ENCODE results near the gene NFE2L2. TPM values are rescaled to one million over a fixed set of nuclear protein-coding genes. Genes with fewer than 3 reads are reported as not detected.
"Not testable (repeated sequence)": the region's sequence is repeated elsewhere in the genome, so short reads cannot be mapped to it uniquely, and the experiment has no call there.

Gene NFE2L2
- polyA plus RNA-seq, 3 donors: 133 to 151 (median 146) TPM

GRCh38 chr2:177188482-177189469 is 75.8 kb downstream of the NFE2L2 start:
- DNase-seq (ENCODE audit: extremely low read depth in 1 of 11, low read depth in 9 of 11, low spot score in 4 of 11): no peak

- DNase-seq (ENCODE audit: extremely low read depth in 1 of 11, low read depth in 9 of 11, low spot score in 4 of 11): no peak
These were observed 76.8 kb downstream of the NFE2L2 start for GRCh38 chr2:177187631-177188312.

- not testable (repeated sequence) for DNase-seq (ENCODE audit: extremely low read depth in 1 of 11, low read depth in 9 of 11, low spot score in 4 of 11)
These were observed 78.5 kb downstream of the NFE2L2 start for GRCh38 chr2:177186038-177186437.

- no peak for DNase-seq (ENCODE audit: extremely low read depth in 1 of 11, low read depth in 9 of 11, low spot score in 4 of 11)
These were observed 79.9 kb downstream of the NFE2L2 start for GRCh38 chr2:177184606-177185005.

- no peak for DNase-seq (ENCODE audit: extremely low read depth in 1 of 11, low read depth in 9 of 11, low spot score in 4 of 11)
These were observed 80.7 kb downstream of the NFE2L2 start for GRCh38 chr2:177183860-177184259.

Other genes starting within 250 kb of the NFE2L2 start
- gene HNRNPA3, start 51.9 kb downstream of the NFE2L2 start, polyA plus RNA-seq (ENCODE audit: insufficient read length in 3 of 3): 100 to 1,000 TPM; 584 to 778 (median 756) TPM
- 10 to 100 TPM; 43.7 to 50.5 (median 45.2) TPM for gene AGPS, start 128.0 kb upstream of the NFE2L2 start, polyA plus RNA-seq (ENCODE audit: insufficient read length in 3 of 3)